Endothelial cell of umbilical vein (primary cell): ENCODE measurements around the gene C10orf53. TPM values are rescaled to one million over a fixed set of nuclear protein-coding genes. Genes with fewer than 3 reads are reported as not detected.

Experiments used
- BruUV-seq: library from RNA; stranded (reverse); fragments of 400-500 nt; replicated peaks from 2 replicates; lab custom pipeline; 2021; lab: Mats Ljungman, UMichigan
- CTCF ChIA-PET: fragments of 300-600, 350-600 bp; sonication (Branson Sonifier 250); formaldehyde crosslinking; loops from one replicate; lab custom pipeline; 2021; ENCODE audit warnings: antibody characterized with exemption, inconsistent platforms; lab: Charles Lee
- POLR2A ChIA-PET: fragments of 300-600, 350-600 bp; sonication (Branson Sonifier 250); formaldehyde crosslinking; loops from one replicate; lab custom pipeline; 2021; ENCODE audit warnings: antibody characterized with exemption, inconsistent platforms; lab: Charles Lee
- DNase-seq: peaks from one replicate; pipeline ENCODE4 v3.0.0-alpha.2; 2011; ENCODE audit warnings: low read depth, low spot score
- FAIRE-seq: peaks from 2 replicates; lab custom pipeline; 2011; peaks lifted over from hg19 to GRCh38; lab: Jason Lieb, UNC
- H2AFZ ChIP-seq: 2 replicates; pipeline ENCODE4 v1.6.0; 2012; ENCODE audit warnings: low read depth, low read length, control low read depth, inconsistent platforms
- H3K27ac ChIP-seq: 2 replicates; pipeline ENCODE4 v1.5.1; 2011; ENCODE audit warnings: low read depth, mild to moderate bottlenecking, control low read depth, low read length, moderate library complexity; ENCODE audit not compliant: insufficient read depth
- H3K27me3 ChIP-seq, 2 experiments: 2 replicates each; pipeline versions ENCODE4 v1.6.0 to v1.6.1; 2011; ENCODE audit warnings: low read length in 2 of 2, mixed read lengths in 1 of 2; ENCODE audit not compliant: control insufficient read depth in 2 of 2, insufficient read depth in 2 of 2
- H3K36me3 ChIP-seq, 2 experiments: 2 replicates in 1 of 2; 3 replicates in 1 of 2; pipeline ENCODE4 v1.5.1; 2011; ENCODE audit warnings: low read length in 2 of 2, mild to moderate bottlenecking in 1 of 2, moderate library complexity in 1 of 2; ENCODE audit not compliant: control insufficient read depth in 2 of 2, insufficient read depth in 2 of 2; ENCODE audit errors: extremely low read depth in 1 of 2
- H3K4me1 ChIP-seq: 3 replicates; pipeline ENCODE4 v1.5.1; 2011; ENCODE audit warnings: mild to moderate bottlenecking, low read length; ENCODE audit not compliant: control insufficient read depth, insufficient read depth; ENCODE audit errors: extremely low read depth
- H3K4me2 ChIP-seq: 2 replicates; pipeline ENCODE4 v1.6.1; 2011; ENCODE audit warnings: low read length, control low read depth, mixed read lengths; ENCODE audit not compliant: insufficient read depth
- H3K4me3 ChIP-seq, 3 experiments: fragments of 200-600 bp in 1 of 3; sonication (generic), shearing (Covaris generic) in 1 of 3; replicated peaks in 1 of 3; 2 replicates each; pipeline ENCODE4 v1.5.1; 2011 to 2016; ENCODE audit warnings: control low read depth in 3 of 3, low read length in 3 of 3, mild to moderate bottlenecking in 2 of 3, inconsistent platforms in 1 of 3, low read depth in 1 of 3, moderate library complexity in 1 of 3; ENCODE audit not compliant: insufficient read depth in 1 of 3
- H3K79me2 ChIP-seq: 2 replicates; pipeline ENCODE4 v1.6.0; 2012; ENCODE audit warnings: low read length, inconsistent platforms; ENCODE audit not compliant: control insufficient read depth, insufficient read depth
- H3K9ac ChIP-seq: replicated peaks from 2 replicates; pipeline ENCODE3; 2011; ENCODE audit warnings: low read length, control low read depth; ENCODE audit not compliant: insufficient read depth; ENCODE audit errors: extremely low read depth
- H3K9me1 ChIP-seq: replicated peaks from 3 replicates; pipeline ENCODE4 v1.6.0; 2011; ENCODE audit warnings: mild to moderate bottlenecking, low read length; ENCODE audit not compliant: control insufficient read depth, insufficient read depth; ENCODE audit errors: extremely low read depth
- H3K9me3 ChIP-seq: replicated peaks from 2 replicates; pipeline ENCODE4 v1.5.1; 2012; ENCODE audit warnings: low read length, inconsistent platforms; ENCODE audit not compliant: control insufficient read depth, insufficient read depth
- H4K20me1 ChIP-seq: replicated peaks from 2 replicates; pipeline ENCODE3; 2011; ENCODE audit warnings: mild to moderate bottlenecking, low read length; ENCODE audit not compliant: control insufficient read depth, insufficient read depth; ENCODE audit errors: extremely low read depth
- EZH2 ChIP-seq: IDR thresholded peaks from 2 replicates; pipeline ENCODE4 v1.6.1; 2012; ENCODE audit warnings: borderline replicate concordance, low read depth, mild to moderate bottlenecking, moderate library complexity, low read length, inconsistent platforms; ENCODE audit not compliant: severe bottlenecking
- JUN ChIP-seq: IDR thresholded peaks from 2 replicates; pipeline ENCODE4 v1.6.1; 2011; ENCODE audit warnings: borderline replicate concordance, low read depth; ENCODE audit not compliant: insufficient read length, insufficient read depth
- dilution Hi-C: fragments of 300-500 bp; cut with MboI; formaldehyde crosslinking; loops from one replicate; pipeline ENCODE4 v1.15.0; 2019; ENCODE audit warnings: low sequenced_read_pairs; ENCODE audit not compliant: extremely low pct_ligation_motif_present
- intact Hi-C: fragments of 100-400 bp; cut with micrococcal nuclease; formaldehyde crosslinking; loops from one replicate; pipeline ENCODE4 v1.10.0; 2022
- polyA plus RNA-seq, 4 experiments: library from polyadenylated mRNA; depleted of rRNA in 3 of 4; stranded (reverse) in 3 of 4; unstranded in 1 of 4; fragments of >200 nt; gene quantifications; 2 replicates each; pipeline versions ENCODE4 v1.2.1 to v1.2.3, GENCODE V29; 2011 to 2012; ENCODE audit warnings: missing spikeins in 1 of 4
- total RNA-seq: library from RNA; stranded (reverse); gene quantifications from 2 replicates; pipeline ENCODE4 v1.2.3, GENCODE V29; 2021
- TF ChIP-seq, protein P1 (sequence below), 2 donors: IDR thresholded peaks; 1 replicate in 1 of 2; 2 replicates in 1 of 2; pipeline ENCODE4 v1.5.1; 2011; ENCODE audit warnings: low read length in 2 of 2, mild to moderate bottlenecking in 2 of 2, moderate library complexity in 2 of 2, control low read depth in 1 of 2, inconsistent platforms in 1 of 2, low read depth in 1 of 2; ENCODE audit not compliant: insufficient read depth in 1 of 2; ENCODE audit errors: extremely low read depth in 1 of 2

C10orf53 gene
- total and polyA plus RNA-seq, 2 donors (not counting 3 experiments of a cell fraction or from before 2014, with no cell fraction given) = not detected

GRCh38 chr10:49741108-49741995, 61.9 kb downstream of the C10orf53 start:
- TF ChIP-seq EZH2 (no peak), JUN (no peak)
- TF ChIP-seq, protein P1, sequence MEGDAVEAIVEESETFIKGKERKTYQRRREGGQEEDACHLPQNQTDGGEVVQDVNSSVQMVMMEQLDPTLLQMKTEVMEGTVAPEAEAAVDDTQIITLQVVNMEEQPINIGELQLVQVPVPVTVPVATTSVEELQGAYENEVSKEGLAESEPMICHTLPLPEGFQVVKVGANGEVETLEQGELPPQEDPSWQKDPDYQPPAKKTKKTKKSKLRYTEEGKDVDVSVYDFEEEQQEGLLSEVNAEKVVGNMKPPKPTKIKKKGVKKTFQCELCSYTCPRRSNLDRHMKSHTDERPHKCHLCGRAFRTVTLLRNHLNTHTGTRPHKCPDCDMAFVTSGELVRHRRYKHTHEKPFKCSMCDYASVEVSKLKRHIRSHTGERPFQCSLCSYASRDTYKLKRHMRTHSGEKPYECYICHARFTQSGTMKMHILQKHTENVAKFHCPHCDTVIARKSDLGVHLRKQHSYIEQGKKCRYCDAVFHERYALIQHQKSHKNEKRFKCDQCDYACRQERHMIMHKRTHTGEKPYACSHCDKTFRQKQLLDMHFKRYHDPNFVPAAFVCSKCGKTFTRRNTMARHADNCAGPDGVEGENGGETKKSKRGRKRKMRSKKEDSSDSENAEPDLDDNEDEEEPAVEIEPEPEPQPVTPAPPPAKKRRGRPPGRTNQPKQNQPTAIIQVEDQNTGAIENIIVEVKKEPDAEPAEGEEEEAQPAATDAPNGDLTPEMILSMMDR (IDR thresholded peaks at IDR 0.05; ENCODE audit: extremely low read depth in 1 of 2, insufficient read depth in 1 of 2, low read depth in 1 of 2, low read length in 2 of 2) = no peak
- dilution Hi-C loops = no loop called here
- no TSS peak for BruUV-seq
- intact Hi-C loops = no loop called here
- no peak overlapping the region for H3K9ac ChIP-seq
- H3K9me1 ChIP-seq = no peaks in the 10 kb centered on the region
- H2AFZ ChIP-seq = no peak overlapping the region
- H3K27me3 ChIP-seq = no peaks in the 10 kb centered on the region
- no peaks in the 10 kb centered on the region for H4K20me1 ChIP-seq
- ChIA-PET CTCF (no interaction called here), POLR2A (no interaction called here)
- no peaks in the 10 kb centered on the region for H3K36me3 ChIP-seq
- no peak overlapping the region for H3K4me3 ChIP-seq
- FAIRE-seq (no peak), DNase-seq (no peak)
- no peaks in the 10 kb centered on the region for H3K9me3 ChIP-seq
- H3K27ac ChIP-seq = no peak overlapping the region
- no peaks in the 10 kb centered on the region for H3K79me2 ChIP-seq
- no peaks in the 10 kb centered on the region for H3K4me1 ChIP-seq
- H3K4me2 ChIP-seq = no peak overlapping the region
